Fibroblast of peridontal ligament (primary cell): ENCODE measurements around the gene TEX28.
"Not testable (repeated sequence)": the region's sequence is repeated elsewhere in the genome, so short reads cannot be mapped to it uniquely, and the experiment has no call there.

ENCODE experiments used
- DNase-seq: peaks from one replicate; pipeline ENCODE4 v3.0.0-alpha.2; 2010; ENCODE audit errors: extremely low read depth

The TEX28 gene

GRCh38 chrX:154247377-154248045, 47.4 kb downstream of the TEX28 start:
- DNase-seq = not testable (repeated sequence)

DNA sequence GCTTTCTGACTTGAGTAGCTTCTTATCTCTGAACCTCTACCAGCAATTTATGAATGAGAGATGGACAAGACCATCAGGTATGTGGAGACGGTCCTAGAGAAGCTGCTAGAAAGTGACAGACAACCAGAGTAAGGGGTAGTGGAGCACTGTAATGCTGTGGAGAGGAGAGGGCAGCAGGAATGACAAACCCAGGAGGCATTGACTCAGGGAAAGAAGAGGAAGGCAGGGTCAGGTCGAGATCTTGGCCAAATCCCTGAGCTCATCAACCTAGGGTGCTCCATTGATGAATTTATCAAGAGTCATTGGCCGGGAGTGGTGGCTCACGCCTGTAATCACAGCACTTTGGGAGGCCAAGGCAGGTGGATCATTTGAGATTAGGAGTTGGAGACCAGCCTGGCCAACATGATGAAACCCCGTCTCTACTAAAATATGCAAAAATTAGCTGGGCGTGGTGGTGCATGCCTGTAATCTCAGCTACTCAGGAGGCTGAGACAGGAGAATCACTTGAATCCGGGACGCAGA, 54.9 kb downstream of the TEX28 start:
- DNase-seq = not testable (repeated sequence)

DNA sequence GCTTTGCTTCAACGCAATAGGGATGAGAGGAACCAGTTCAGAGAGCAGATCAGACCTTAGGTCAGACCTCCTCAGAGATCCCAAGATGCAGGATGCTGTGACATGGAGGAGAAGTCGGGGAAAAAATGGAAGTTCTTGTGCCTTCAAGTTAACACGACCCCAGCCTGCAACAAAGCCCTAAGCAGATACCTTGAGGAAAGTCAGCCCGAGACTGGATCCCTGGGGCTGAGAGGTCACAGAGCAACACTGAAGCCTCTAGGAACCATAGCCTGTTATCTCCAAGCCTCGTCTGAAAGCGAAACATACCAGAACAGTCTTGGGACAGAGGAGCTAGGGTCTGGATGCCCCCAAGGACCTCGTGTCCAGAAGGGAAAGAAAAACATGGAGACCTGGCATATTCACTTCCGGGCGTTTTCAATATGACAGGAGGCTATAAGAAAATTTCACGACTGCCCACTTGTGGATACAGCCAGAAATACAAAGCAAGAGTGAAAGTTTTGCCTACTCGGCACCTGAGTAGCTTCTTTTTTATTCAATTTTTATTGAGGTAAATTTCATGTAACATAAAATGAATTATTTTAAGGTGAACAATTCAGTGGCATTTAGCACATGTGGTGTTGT, 55.9 kb downstream of the TEX28 start:
- DNase-seq = not testable (repeated sequence)

DNA sequence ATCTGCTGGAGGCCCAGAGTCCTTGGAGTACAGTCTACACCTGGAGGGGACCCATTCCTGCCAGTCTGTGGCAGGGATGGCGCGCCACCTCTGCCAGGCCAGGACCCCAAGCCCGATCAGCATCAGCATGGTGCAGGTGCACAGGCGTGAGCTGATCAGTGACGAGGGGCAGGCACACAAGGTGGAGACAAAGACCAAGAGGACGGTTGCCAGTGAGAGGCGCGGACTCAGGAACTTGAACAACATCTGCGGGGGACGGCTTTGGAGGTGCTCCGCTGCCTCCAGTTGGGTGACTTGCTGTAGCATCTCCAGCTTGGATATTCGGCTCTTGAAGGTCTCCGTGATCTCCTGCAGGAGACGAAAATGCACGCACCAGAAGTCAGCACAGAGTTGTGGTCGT, 61.3 kb downstream of the TEX28 start:
- DNase-seq = not testable (repeated sequence)

GRCh38 chrX:154231443-154231842, 63.5 kb downstream of the TEX28 start:
- DNase-seq = not testable (repeated sequence)

- not testable (repeated sequence) for DNase-seq
These were observed 68.2 kb downstream of the TEX28 start for GRCh38 chrX:154226706-154227105.

DNA sequence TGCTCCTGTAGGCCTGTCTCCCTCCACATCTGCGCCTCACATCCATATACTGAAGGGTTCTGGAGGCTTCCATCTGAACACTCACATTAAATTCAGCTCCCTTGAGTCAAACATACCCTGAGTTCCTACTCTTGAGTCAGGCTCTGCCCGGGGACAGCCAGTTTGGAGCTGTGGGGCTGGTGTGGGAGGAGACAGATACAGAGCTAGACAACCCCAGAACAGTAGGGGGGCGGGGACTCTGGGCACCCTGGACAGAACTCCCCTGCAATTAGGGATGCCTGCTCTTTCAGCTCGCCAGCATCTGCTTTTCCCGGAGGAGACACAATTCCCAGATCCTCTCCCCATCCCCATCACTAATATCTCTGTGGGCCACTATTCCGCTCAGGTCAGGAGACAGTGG, 69.6 kb downstream of the TEX28 start:
- not testable (repeated sequence) for DNase-seq
